HL-60 (cell line): Measurements from ENCODE around the gene AKT3.

ENCODE experiments used
- DNase-seq, 2 experiments: peaks; one replicate each; pipeline ENCODE4 v3.0.0-alpha.2; 2010 to 2020; ENCODE audit warnings: low read depth in 1 of 2, low spot score in 1 of 2
- H3K27ac ChIP-seq: fragments of 250-450 bp; sonication (Bioruptor Pico); replicated peaks from 2 replicates; pipeline ENCODE4 v1.5.1; 2020; ENCODE audit warnings: mild to moderate bottlenecking, moderate library complexity
- H3K27me3 ChIP-seq: fragments of 250-450 bp; sonication (Bioruptor Pico); 2 replicates; pipeline ENCODE4 v1.5.1; 2021; ENCODE audit warnings: mild to moderate bottlenecking, moderate library complexity; ENCODE audit not compliant: insufficient read depth, poor library complexity, severe bottlenecking
- H3K4me3 ChIP-seq: replicated peaks from 2 replicates; pipeline ENCODE4 v1.5.1; 2011; ENCODE audit warnings: mild to moderate bottlenecking, control low read depth, low read length; ENCODE audit not compliant: insufficient read depth
- CTCF ChIP-seq: IDR thresholded peaks from one replicate; pipeline ENCODE4 v1.5.1; 2011; ENCODE audit warnings: low read length, control low read depth, inconsistent platforms; ENCODE audit not compliant: insufficient read depth
- GABPA ChIP-seq: IDR thresholded peaks from 2 replicates; pipeline ENCODE4 v1.6.1; 2012; ENCODE audit warnings: low read depth
- POLR2AphosphoS5 ChIP-seq: IDR thresholded peaks from 2 replicates; pipeline ENCODE4 v1.6.1; 2012; ENCODE audit warnings: low read depth
- REST ChIP-seq: IDR thresholded peaks from 2 replicates; pipeline ENCODE4 v1.6.1; 2012; ENCODE audit warnings: low read depth; ENCODE audit not compliant: insufficient replicate concordance
- SPI1 ChIP-seq: IDR thresholded peaks from 2 replicates; pipeline ENCODE4 v1.6.1; 2012; ENCODE audit warnings: low read depth, mild to moderate bottlenecking, borderline replicate concordance

AKT3 gene

GRCh38 chr1:243645281-243645680 is 204.8 kb downstream of the AKT3 start:
- H3K27ac ChIP-seq = no peak overlapping the region
- no peak for DNase-seq
- TF ChIP-seq POLR2AphosphoS5 (no peak), GABPA (no peak), SPI1 (no peak), CTCF (no peak), REST (no peak)
- H3K4me3 ChIP-seq = no peak overlapping the region
- no peaks in the 10 kb centered on the region for H3K27me3 ChIP-seq

GRCh38 chr1:243642936-243643335 is 207.1 kb downstream of the AKT3 start:
- TF ChIP-seq CTCF (no peak), POLR2AphosphoS5 (no peak), REST (no peak), GABPA (no peak), SPI1 (no peak)
- Histone ChIP-seq H3K4me3 (no peak overlapping the region), H3K27me3 (no peaks in the 10 kb centered on the region), H3K27ac (no peak overlapping the region)
- no peak for DNase-seq

DNA sequence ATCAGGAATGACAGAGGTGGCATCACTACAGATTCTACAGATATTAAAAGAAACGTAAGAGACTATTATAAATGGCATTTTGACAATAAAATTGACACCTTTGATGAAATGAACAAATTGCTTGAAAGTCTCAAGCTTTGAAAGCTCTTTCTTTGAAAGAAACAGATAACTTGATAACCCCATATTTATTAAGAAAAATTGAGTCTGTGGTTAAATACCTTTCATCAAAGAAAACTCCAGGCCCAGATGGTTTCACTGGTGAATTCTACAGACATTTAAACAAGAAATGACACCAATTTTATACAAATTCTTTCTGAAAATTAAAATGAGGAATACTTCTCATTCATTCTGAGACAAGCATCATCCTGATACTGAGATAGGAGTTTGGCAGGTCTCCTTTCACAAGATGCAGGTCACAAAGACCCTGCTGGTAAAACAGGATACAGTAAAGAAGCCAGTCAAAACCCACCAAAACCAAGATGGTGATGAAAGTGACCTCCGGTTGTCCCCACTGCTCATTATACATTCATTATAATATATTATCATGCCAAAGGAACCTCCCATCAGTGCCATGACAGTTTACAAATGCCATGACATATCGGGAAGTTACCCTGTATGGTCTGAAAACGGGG is 210.9 kb downstream of the AKT3 start:
- no peaks in the 10 kb centered on the region for H3K27me3 ChIP-seq
- no peak for DNase-seq
- no peak overlapping the region for H3K4me3 ChIP-seq
- TF ChIP-seq CTCF (no peak), GABPA (no peak), POLR2AphosphoS5 (no peak), SPI1 (no peak), REST (no peak)
- H3K27ac ChIP-seq = no peak overlapping the region
